GM12878 (cell line): ENCODE data around the gene UQCC2. TPM values are rescaled to one million over a fixed set of nuclear protein-coding genes. Genes with fewer than 3 reads are reported as not detected.

Source experiments
- ATAC-seq: fragments of 200-7000 bp; cut with Tn5 transposase; 3 replicates; pipeline ENCODE4 v1.9.1; 2020; ENCODE audit warnings: mild to moderate bottlenecking, moderate library complexity
- BruUV-seq: library from RNA; stranded (reverse); fragments of 400-500 nt; replicated peaks from 2 replicates; lab custom pipeline; 2021; lab: Mats Ljungman, UMichigan
- CTCF ChIA-PET: fragments of 300-600 bp; sonication (Branson Sonifier 250); formaldehyde crosslinking; extraction: SDS; loops from one replicate; lab custom pipeline; 2021; ENCODE audit warnings: inconsistent platforms; lab: Yijun Ruan, JAX
- POLR2A ChIA-PET: fragments of 350-600 bp; formaldehyde crosslinking; extraction: SDS; loops from one replicate; lab custom pipeline; 2021; ENCODE audit warnings: inconsistent platforms; lab: Charles Lee
- RAD21 ChIA-PET: fragments of 300-600 bp; sonication (Branson Sonifier 250); formaldehyde crosslinking; loops from one replicate; lab custom pipeline; 2023; ENCODE audit warnings: antibody characterized with exemption; ENCODE audit not compliant: unreplicated experiment; lab: Charles Lee
- SMC1A ChIA-PET: fragments of 300-600 bp; sonication (Branson Sonifier 250); formaldehyde crosslinking; loops from one replicate; lab custom pipeline; 2023; ENCODE audit not compliant: unreplicated experiment, uncharacterized antibody; lab: Charles Lee
- DNase-seq: peaks from one replicate; pipeline ENCODE4 v3.0.0-alpha.2; 2011; ENCODE audit warnings: low read depth, low spot score
- FAIRE-seq: peaks from 3 replicates; lab custom pipeline; 2011; peaks lifted over from hg19 to GRCh38; lab: Jason Lieb, UNC
- H2AFZ ChIP-seq: 2 replicates; pipeline ENCODE4 v1.6.0; 2011; ENCODE audit warnings: low read depth, low read length, control low read depth; ENCODE audit not compliant: control insufficient read depth
- H3K27ac ChIP-seq: 2 replicates; pipeline ENCODE4 v1.5.1; 2011; ENCODE audit warnings: control low read depth; ENCODE audit not compliant: control insufficient read depth, insufficient read depth
- H3K27me3 ChIP-seq, 2 experiments: replicated peaks in 1 of 2; 2 replicates each; pipeline versions ENCODE4 v1.6.0 to v1.6.1; 2011; ENCODE audit warnings: low read length in 1 of 2; ENCODE audit not compliant: control insufficient read depth in 2 of 2, insufficient read depth in 2 of 2
- H3K36me3 ChIP-seq, 2 experiments: 2 replicates each; pipeline ENCODE4 v1.5.1; 2011; ENCODE audit warnings: low read length in 1 of 2; ENCODE audit not compliant: control insufficient read depth in 2 of 2, insufficient read depth in 2 of 2
- H3K4me1 ChIP-seq: 2 replicates; pipeline ENCODE4 v1.6.1; 2011; ENCODE audit warnings: mild to moderate bottlenecking, low read length, moderate library complexity, mixed read lengths; ENCODE audit not compliant: control insufficient read depth, insufficient read depth
- H3K4me2 ChIP-seq: 2 replicates; pipeline ENCODE4 v1.6.0; 2011; ENCODE audit warnings: control low read depth; ENCODE audit not compliant: control insufficient read depth, insufficient read depth
- H3K4me3 ChIP-seq: fragments of 200-600 bp; sonication (generic); 2 replicates; pipeline ENCODE4 v1.5.1; 2016
- H3K79me2 ChIP-seq: 2 replicates; pipeline ENCODE4 v1.6.0; 2011; ENCODE audit warnings: low read length; ENCODE audit not compliant: control insufficient read depth, insufficient read depth
- H3K9ac ChIP-seq: 2 replicates; pipeline ENCODE4 v1.8.0; 2011; ENCODE audit warnings: low read length, control low read depth, mixed read lengths; ENCODE audit not compliant: control insufficient read depth, insufficient read depth
- H3K9me3 ChIP-seq: replicated peaks from 3 replicates; pipeline ENCODE4 v1.5.1; 2011; ENCODE audit warnings: mild to moderate bottlenecking, low read length; ENCODE audit not compliant: control insufficient read depth, insufficient read depth
- H4K20me1 ChIP-seq: 2 replicates; pipeline ENCODE4 v1.6.0; 2011; ENCODE audit not compliant: control insufficient read depth, insufficient read depth
- ATF7 ChIP-seq: fragments of 450-650 bp; IDR thresholded peaks from 2 replicates; pipeline ENCODE4 v1.6.1; 2016; ENCODE audit warnings: low read depth, mild to moderate bottlenecking
- BACH1 ChIP-seq: fragments of 450-650 bp; IDR thresholded peaks from 2 replicates; pipeline ENCODE4 v1.6.1; 2017; ENCODE audit warnings: mild to moderate bottlenecking, borderline replicate concordance
- BCL3 ChIP-seq: IDR thresholded peaks from 2 replicates; pipeline ENCODE4 v1.6.1; 2011; ENCODE audit warnings: borderline replicate concordance, low read depth, mild to moderate bottlenecking, moderate library complexity, low read length; ENCODE audit not compliant: insufficient read depth, poor library complexity, severe bottlenecking
- CUX1 ChIP-seq: IDR thresholded peaks from 2 replicates; pipeline ENCODE4 v1.6.1; 2012; ENCODE audit warnings: improper control_type of control experiment, low read depth, low read length; ENCODE audit not compliant: insufficient replicate concordance
- EGR1 ChIP-seq, 2 experiments: IDR thresholded peaks; 1 replicate in 1 of 2; 2 replicates in 1 of 2; pipeline ENCODE4 v1.6.1; 2011 to 2012; ENCODE audit warnings: low read depth in 2 of 2, low read length in 2 of 2, borderline replicate concordance in 1 of 2, mild to moderate bottlenecking in 1 of 2, moderate library complexity in 1 of 2
- SIX5 ChIP-seq: IDR thresholded peaks from 2 replicates; pipeline ENCODE4 v1.6.1; 2011; ENCODE audit warnings: mild to moderate bottlenecking, low read depth, low read length, moderate library complexity; ENCODE audit not compliant: severe bottlenecking
- SMC3 ChIP-seq: IDR thresholded peaks from 2 replicates; pipeline ENCODE4 v1.6.1; 2011; ENCODE audit warnings: low read length, improper control_type of control experiment, borderline replicate concordance
- ZNF274 ChIP-seq: IDR thresholded peaks from one replicate; pipeline ENCODE4 v1.8.0; 2011; ENCODE audit not compliant: insufficient read length, insufficient read depth
- ZNF592 ChIP-seq: fragments of 450-650 bp; IDR thresholded peaks from 2 replicates; pipeline ENCODE4 v1.6.1; 2017; ENCODE audit warnings: mild to moderate bottlenecking, moderate library complexity
- WGBS: methylation state at CpG from one replicate; pipeline ENCODE4 v1.1.6; 2016; ENCODE audit warnings: low lambda C conversion rate; ENCODE audit not compliant: insufficient replicate concordance, insufficient coverage; ENCODE audit errors: missing lambda C conversion rate; 5-methylcytosine and 5-hydroxymethylcytosine counted together
- in situ Hi-C: fragments of 300-500 bp; cut with MboI; formaldehyde crosslinking; loops from 9 replicates; pipeline ENCODE4 v1.14.3; 2018; ENCODE audit warnings: mixed read lengths
- intact Hi-C: fragments of 100-400 bp; cut with micrococcal nuclease; formaldehyde crosslinking; loops from one replicate; pipeline ENCODE4 v1.14.2; 2022; ENCODE audit not compliant: unreplicated experiment
- polyA plus RNA-seq, 11 experiments: library from polyadenylated mRNA; depleted of rRNA in 4 of 11; unstranded in 6 of 11; stranded (reverse) in 5 of 11; fragments of >200 nt; fragmentation: Nextera tagmentation in 4 of 11; fragmentation: Illumina TruSeq in 1 of 11; extraction: Ambion mirVana in 4 of 11; extraction: Trizol in 1 of 11; gene quantifications; 1 replicate in 1 of 11; 2 replicates in 10 of 11; pipeline versions ENCODE4 v1.2.1 to v1.2.3, GENCODE V29; 2011 to 2016; ENCODE audit warnings: inconsistent platforms in 2 of 11, missing spikeins in 2 of 11, low read depth in 1 of 11
- total RNA-seq, 4 experiments: library from RNA; depleted of rRNA in 3 of 4; stranded (reverse); fragments of >200 nt in 3 of 4; fragmentation: Illumina TruSeq in 1 of 4; extraction: Trizol in 1 of 4; gene quantifications; 2 replicates each; pipeline versions ENCODE4 v1.2.1 to v1.2.3, GENCODE V29; 2013 to 2021

The UQCC2 gene
- total and polyA plus RNA-seq, 10 of the 15 experiments (the other 5 are each of a cell fraction or from before 2014, with no cell fraction given), result 40.6 to 478 (median 71.2) TPM

GRCh38 chr6:33739571-33739970 lies 28.1 kb upstream of the UQCC2 start (continued):
- TF ChIP-seq CUX1 (no peak), EGR1 (IDR thresholded peaks at IDR 0.05; ENCODE audit: borderline replicate concordance in 1 of 2, low read depth in 2 of 2, low read length in 2 of 2) (no peak), BACH1 (no peak), BCL3 (no peak), SIX5 (no peak)

- DNase-seq, result no peak
- RAD21 ChIA-PET, result no interaction called here
- no peak for FAIRE-seq
- H3K79me2 ChIP-seq, result no peaks in the 10 kb centered on the region
- SMC1A ChIA-PET, result interaction anchor here (0.8 kb wide), 1 partner anchor 24 kb away, joined by 3 read pairs; no protein-coding TSS in a partner anchor
- CTCF ChIA-PET, result no interaction called here
- in situ Hi-C loops (no loop called here), intact Hi-C loops (no loop called here)
- no peak overlapping the region for H2AFZ ChIP-seq
- no peaks in the 10 kb centered on the region for H3K4me1 ChIP-seq
- 28% methylated on average over 5 of the region's 5 CpGs for WGBS
- H3K27ac ChIP-seq, result no peak overlapping the region
- no TSS peak for BruUV-seq
- no peaks in the 10 kb centered on the region; a peak in 1 of 4 replicates for H3K27me3 ChIP-seq
- H3K9ac ChIP-seq, result no peak overlapping the region
- H3K9me3 ChIP-seq, result no peaks in the 10 kb centered on the region
- H4K20me1 ChIP-seq, result no peaks in the 10 kb centered on the region
- POLR2A ChIA-PET, result no interaction called here
- no peak overlapping the region for H3K4me3 ChIP-seq
- no peak overlapping the region for H3K4me2 ChIP-seq
- H3K36me3 ChIP-seq, result no peaks in the 10 kb centered on the region
- ATAC-seq, result no peak
- TF ChIP-seq ZNF592 (no peak), ZNF274 (no peak), SMC3 (no peak), ATF7 (no peak)
Measured at GRCh38 chr6:33738879-33739278, 27.4 kb upstream of the UQCC2 start.
